HL-60 (cell line): ENCODE results near the gene TNFRSF12A.

Experiments used
- DNase-seq, 2 experiments: peaks; one replicate each; pipeline ENCODE4 v3.0.0-alpha.2; 2010 to 2020; ENCODE audit warnings: low read depth in 1 of 2, low spot score in 1 of 2
- H3K27ac ChIP-seq: fragments of 250-450 bp; sonication (Bioruptor Pico); replicated peaks from 2 replicates; pipeline ENCODE4 v1.5.1; 2020; ENCODE audit warnings: mild to moderate bottlenecking, moderate library complexity
- H3K27me3 ChIP-seq: fragments of 250-450 bp; sonication (Bioruptor Pico); 2 replicates; pipeline ENCODE4 v1.5.1; 2021; ENCODE audit warnings: mild to moderate bottlenecking, moderate library complexity; ENCODE audit not compliant: insufficient read depth, poor library complexity, severe bottlenecking
- H3K4me3 ChIP-seq: replicated peaks from 2 replicates; pipeline ENCODE4 v1.5.1; 2011; ENCODE audit warnings: mild to moderate bottlenecking, control low read depth, low read length; ENCODE audit not compliant: insufficient read depth
- CTCF ChIP-seq: IDR thresholded peaks from one replicate; pipeline ENCODE4 v1.5.1; 2011; ENCODE audit warnings: low read length, control low read depth, inconsistent platforms; ENCODE audit not compliant: insufficient read depth
- GABPA ChIP-seq: IDR thresholded peaks from 2 replicates; pipeline ENCODE4 v1.6.1; 2012; ENCODE audit warnings: low read depth
- POLR2AphosphoS5 ChIP-seq: IDR thresholded peaks from 2 replicates; pipeline ENCODE4 v1.6.1; 2012; ENCODE audit warnings: low read depth
- REST ChIP-seq: IDR thresholded peaks from 2 replicates; pipeline ENCODE4 v1.6.1; 2012; ENCODE audit warnings: low read depth; ENCODE audit not compliant: insufficient replicate concordance
- SPI1 ChIP-seq: IDR thresholded peaks from 2 replicates; pipeline ENCODE4 v1.6.1; 2012; ENCODE audit warnings: low read depth, mild to moderate bottlenecking, borderline replicate concordance

Gene TNFRSF12A

GRCh38 chr16:3029491-3030221 is 9.5 kb downstream of the TNFRSF12A start:
- Histone ChIP-seq H3K27ac (no peak overlapping the region), H3K27me3 (peaks cover 24% of the 10 kb centered on the region), H3K4me3 (peak overlapping the region; percentile 13; the same call in 1 of the 2 replicates)
- no peak for TF ChIP-seq GABPA
- no peak for TF ChIP-seq POLR2AphosphoS5
- TF ChIP-seq CTCF = no peak
- no peak for TF ChIP-seq SPI1
- TF ChIP-seq REST = no peak
- DNase-seq = peak; percentile 47 to 72

- Histone ChIP-seq H3K27ac (no peak overlapping the region), H3K27me3 (peaks cover 30% of the 10 kb centered on the region), H3K4me3 (no peak overlapping the region)
- TF ChIP-seq SPI1 = no peak
- TF ChIP-seq REST = no peak
- TF ChIP-seq POLR2AphosphoS5 = no peak
- no peak for TF ChIP-seq GABPA
- no peak for TF ChIP-seq CTCF
- no peak for DNase-seq
These were observed 10.3 kb downstream of the TNFRSF12A start for GRCh38 chr16:3030222-3031212.

GRCh38 chr16:3032624-3033023 is 12.5 kb downstream of the TNFRSF12A start:
- no peak overlapping the region for H3K27ac ChIP-seq
- no peak for DNase-seq
- H3K4me3 ChIP-seq = no peak overlapping the region
- H3K27me3 ChIP-seq = peaks cover 51% of the 10 kb centered on the region
- no peak for TF ChIP-seq SPI1
- TF ChIP-seq POLR2AphosphoS5 = no peak
- no peak for TF ChIP-seq REST
- TF ChIP-seq GABPA = no peak
- TF ChIP-seq CTCF = no peak
